ENCODE results near the gene HOXB5. TPM values are rescaled to one million over a fixed set of nuclear protein-coding genes. Genes with fewer than 3 reads are reported as not detected.

HOXB5 gene
- total RNA-seq, 2 donors from 2014 or later, result not detected

DNA sequence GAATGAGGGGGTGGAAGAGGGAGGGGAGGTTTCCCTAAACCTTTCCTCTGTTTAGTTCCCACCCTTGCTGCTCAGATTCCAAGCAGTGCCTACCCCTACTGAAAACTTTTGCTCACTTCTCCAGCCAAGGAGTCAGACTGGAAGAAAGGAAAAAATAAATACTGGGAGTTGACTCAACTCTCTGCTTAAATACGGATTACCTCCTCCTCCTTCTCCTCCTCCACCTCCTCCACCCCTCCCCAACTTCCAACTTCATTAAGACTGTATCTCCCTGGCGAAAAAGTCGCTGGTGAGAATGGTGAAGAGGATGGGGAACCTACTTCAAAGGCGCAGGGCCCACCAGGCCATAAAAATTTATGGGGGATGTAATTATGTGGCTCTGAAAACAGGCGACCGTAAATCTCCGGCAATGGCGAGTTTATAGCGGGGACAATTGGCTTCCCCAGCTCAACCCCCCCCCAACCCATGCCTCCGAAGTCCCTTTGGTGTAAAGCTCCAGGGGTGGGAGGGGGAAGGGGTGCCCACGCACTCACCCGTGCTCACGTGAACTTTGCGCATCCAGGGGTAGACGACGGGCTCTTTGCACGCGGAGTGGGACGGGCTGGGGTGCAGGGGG, 16.1 kb downstream of the HOXB5 start:
- no peak for DNase-seq (ENCODE audit: low spot score in 2 of 2)
- Mint-ChIP-seq H3K27ac (no peak overlapping the region), H3K9me3 (no peaks in the 10 kb centered on the region), H3K36me3 (peaks cover 0 to 6% of the 10 kb centered on the region in 2 donors)
- ATAC-seq, result peak; percentile 2 to 13

- ATAC-seq (no peak), DNase-seq (ENCODE audit: low spot score in 2 of 2) (no peak)
- H3K36me3 Mint-ChIP-seq, result peaks cover 0 to 6% of the 10 kb centered on the region in 2 donors
- no peak overlapping the region for H3K27ac Mint-ChIP-seq
- no peaks in the 10 kb centered on the region for H3K9me3 Mint-ChIP-seq
Measured at GRCh38 chr17:48576479-48577309, 16.9 kb downstream of the HOXB5 start.

GRCh38 chr17:48575673-48576478, 17.7 kb downstream of the HOXB5 start:
- Mint-ChIP-seq H3K36me3 (peaks cover 0 to 6% of the 10 kb centered on the region in 2 donors), H3K9me3 (no peaks in the 10 kb centered on the region), H3K27ac (no peak overlapping the region)
- ATAC-seq, result no peak
- DNase-seq (ENCODE audit: low spot score in 2 of 2), result no peak

- ATAC-seq (no peak), DNase-seq (ENCODE audit: low spot score in 2 of 2) (no peak)
- H3K36me3 Mint-ChIP-seq, result peaks cover 0 to 6% of the 10 kb centered on the region in 2 donors
- H3K9me3 Mint-ChIP-seq, result no peaks in the 10 kb centered on the region
- no peak overlapping the region for H3K27ac Mint-ChIP-seq
Measured at GRCh38 chr17:48575066-48575582, 18.5 kb downstream of the HOXB5 start.

GRCh38 chr17:48574505-48575065, 19.0 kb downstream of the HOXB5 start:
- no peaks in the 10 kb centered on the region for H3K9me3 Mint-ChIP-seq
- H3K36me3 Mint-ChIP-seq, result peaks cover 0 to 6% of the 10 kb centered on the region in 2 donors
- H3K27ac Mint-ChIP-seq, result no peak overlapping the region
- no peak for DNase-seq (ENCODE audit: low spot score in 2 of 2)
- no peak for ATAC-seq

DNA sequence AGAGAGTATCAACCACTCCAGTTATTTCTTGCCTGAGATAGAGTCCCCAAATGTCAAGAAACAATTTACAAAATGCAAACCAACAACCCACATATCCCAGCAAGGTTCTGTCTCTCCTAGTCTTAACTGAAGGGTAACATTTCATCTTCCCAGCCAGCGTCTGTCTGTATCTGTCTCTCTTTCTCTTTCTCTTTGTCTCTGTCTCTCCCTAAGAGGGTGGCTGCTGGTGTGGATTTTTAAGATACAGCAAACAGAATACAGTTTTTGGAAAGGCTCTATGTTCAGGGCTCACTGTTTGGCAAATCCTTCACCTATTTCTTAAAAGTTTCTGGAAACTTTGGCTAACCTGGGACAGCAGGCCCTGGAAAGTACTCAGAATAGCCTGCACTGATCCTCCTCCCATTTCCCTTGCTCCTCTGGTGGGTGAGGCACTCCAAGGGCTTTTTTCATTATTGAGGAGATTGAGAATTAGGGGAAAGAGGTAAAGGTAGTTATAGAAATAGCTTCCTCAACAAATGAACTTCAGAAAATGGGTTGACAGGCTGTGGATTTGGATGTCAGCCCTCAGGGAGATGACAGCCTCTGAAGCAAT, 21.7 kb downstream of the HOXB5 start:
- DNase-seq (ENCODE audit: low spot score in 2 of 2) (no peak), ATAC-seq (no peak)
- H3K27ac Mint-ChIP-seq, result no peak overlapping the region
- H3K36me3 Mint-ChIP-seq, result no peaks in the 10 kb centered on the region
- no peaks in the 10 kb centered on the region for H3K9me3 Mint-ChIP-seq

DNA sequence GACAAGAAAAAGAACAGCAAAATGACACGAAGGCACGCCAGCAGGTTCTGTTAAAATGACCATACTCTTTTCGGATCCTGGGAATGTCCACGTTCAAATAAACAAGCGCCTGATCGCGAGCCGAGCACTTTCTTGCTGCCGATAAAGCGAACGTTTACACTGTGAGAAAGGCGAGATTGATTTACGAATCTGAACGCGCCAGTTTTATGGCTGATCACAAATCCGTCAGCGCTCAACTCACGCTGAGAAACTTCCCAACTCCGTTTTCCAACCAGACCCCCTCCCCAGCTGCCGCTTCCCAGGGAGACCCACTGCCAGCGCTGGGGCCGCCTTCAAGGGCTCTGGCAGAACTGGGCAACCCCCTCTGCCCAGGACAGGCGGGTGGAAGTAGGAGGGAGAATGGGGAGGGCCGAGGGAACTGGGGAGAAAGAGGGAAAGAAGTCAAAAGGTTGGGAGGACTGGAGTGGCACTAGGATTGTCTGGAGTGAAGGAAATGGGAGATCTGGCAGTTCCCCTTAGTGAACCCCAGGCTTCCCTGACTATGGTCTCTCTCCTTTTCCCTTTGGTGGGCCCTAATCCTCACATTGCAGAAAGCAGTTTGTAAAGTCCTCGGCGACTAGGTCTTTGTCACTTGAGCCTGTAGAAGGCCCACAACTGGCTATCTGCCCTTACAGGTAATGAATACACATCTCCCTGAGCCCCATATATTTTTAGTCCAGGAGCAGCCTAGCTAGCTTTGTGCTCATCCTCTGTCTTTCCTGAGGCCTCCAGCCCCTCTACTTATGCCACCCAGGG, 22.4 kb downstream of the HOXB5 start:
- DNase-seq (ENCODE audit: low spot score in 2 of 2) (no peak), ATAC-seq (no peak)
- Mint-ChIP-seq H3K27ac (no peak overlapping the region), H3K9me3 (no peaks in the 10 kb centered on the region), H3K36me3 (no peaks in the 10 kb centered on the region)

- no peak for ATAC-seq
Measured at GRCh38 chr17:48570325-48571023, 23.1 kb downstream of the HOXB5 start.

DNA sequence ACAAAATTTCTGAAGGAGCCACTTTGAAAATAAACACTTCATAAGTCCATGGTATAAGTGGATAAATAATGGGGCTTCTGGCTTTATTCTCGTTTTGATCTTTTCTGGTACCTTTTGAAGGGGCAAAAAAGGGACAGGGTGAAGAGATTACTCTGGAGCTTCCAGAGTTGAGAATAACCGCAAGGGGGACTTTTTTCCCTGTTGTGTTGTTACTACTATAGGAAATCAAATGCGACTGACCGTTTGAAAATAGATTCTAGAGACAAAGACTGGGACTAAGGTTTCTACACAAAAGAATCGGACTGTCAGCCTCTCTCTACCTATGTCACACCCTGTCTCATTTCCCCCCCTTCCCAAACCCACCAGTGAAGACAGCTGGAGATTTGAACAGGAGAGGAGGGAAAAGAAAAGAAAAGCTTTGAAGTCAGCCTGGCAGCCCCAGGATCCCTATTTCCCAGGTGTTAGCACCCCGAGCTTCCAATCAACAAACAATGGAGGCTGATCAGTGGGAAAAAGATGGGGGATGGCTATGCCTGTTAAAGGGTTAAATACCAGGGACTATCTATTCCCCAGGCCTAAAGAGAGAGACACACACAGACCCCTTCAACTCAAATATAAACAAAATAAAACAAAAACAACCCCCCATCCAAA, 23.8 kb downstream of the HOXB5 start:
- H3K36me3 Mint-ChIP-seq, result no peaks in the 10 kb centered on the region
- ATAC-seq (no peak), DNase-seq (ENCODE audit: low spot score in 2 of 2) (no peak)
- no peaks in the 10 kb centered on the region for H3K9me3 Mint-ChIP-seq
- H3K27ac Mint-ChIP-seq, result no peak overlapping the region

More at GRCh38 chr17:48570325-48571023, 23.1 kb downstream of the HOXB5 start:
- Mint-ChIP-seq H3K9me3 (no peaks in the 10 kb centered on the region), H3K36me3 (no peaks in the 10 kb centered on the region), H3K27ac (no peak overlapping the region)
- no peak for DNase-seq (ENCODE audit: low spot score in 2 of 2)

- no peaks in the 10 kb centered on the region for H3K9me3 Mint-ChIP-seq
- ATAC-seq (no peak), DNase-seq (ENCODE audit: low spot score in 2 of 2) (no peak)
- no peak overlapping the region for H3K27ac Mint-ChIP-seq
- no peaks in the 10 kb centered on the region for H3K36me3 Mint-ChIP-seq
Measured at GRCh38 chr17:48569240-48569582, 24.4 kb downstream of the HOXB5 start.

DNA sequence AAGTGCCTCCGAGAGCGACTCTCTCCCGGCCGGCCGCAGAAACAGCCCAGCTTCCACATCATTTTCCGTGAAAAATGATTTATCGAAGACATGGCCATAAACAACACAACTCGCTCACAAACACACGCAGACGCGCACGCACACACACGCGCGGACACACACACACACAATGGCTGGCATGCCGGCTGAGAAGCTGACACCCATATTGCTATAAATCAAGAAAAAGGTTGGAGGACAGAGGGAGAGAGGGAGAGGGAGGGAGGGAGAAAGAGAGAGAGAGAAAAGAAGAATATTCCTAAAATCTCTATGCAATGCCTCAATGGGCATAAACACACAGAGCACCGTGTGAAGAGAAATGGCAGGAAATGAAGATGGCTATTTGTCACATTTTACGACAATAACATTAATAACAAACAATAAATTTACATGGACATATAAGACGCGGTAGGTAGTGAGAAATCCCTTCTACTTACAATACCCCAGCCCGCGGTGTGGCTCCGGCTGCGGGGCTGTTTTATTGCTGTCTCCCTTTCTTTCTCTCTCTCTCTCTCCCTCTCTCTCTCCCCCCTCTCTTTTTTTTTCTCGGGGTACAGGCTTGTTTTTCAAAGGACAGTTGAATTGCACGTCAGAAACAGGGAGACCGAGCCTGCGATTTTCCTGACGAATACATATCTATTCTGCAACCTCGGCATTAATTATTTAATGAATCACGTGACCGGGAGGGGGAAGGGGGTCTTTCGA, 24.9 kb downstream of the HOXB5 start:
- ATAC-seq, result no peak
- no peaks in the 10 kb centered on the region for H3K36me3 Mint-ChIP-seq
- no peak overlapping the region for H3K27ac Mint-ChIP-seq

GRCh38 chr17:48567646-48568354, 25.8 kb downstream of the HOXB5 start:
- Mint-ChIP-seq H3K27ac (no peak overlapping the region), H3K36me3 (no peaks in the 10 kb centered on the region), H3K9me3 (no peaks in the 10 kb centered on the region)
- DNase-seq (ENCODE audit: low spot score in 2 of 2), result no peak
- no peak for ATAC-seq

More for the DNA sequence above, 24.9 kb downstream of the HOXB5 start:
- DNase-seq (ENCODE audit: low spot score in 2 of 2), result no peak
- H3K9me3 Mint-ChIP-seq, result no peaks in the 10 kb centered on the region

DNA sequence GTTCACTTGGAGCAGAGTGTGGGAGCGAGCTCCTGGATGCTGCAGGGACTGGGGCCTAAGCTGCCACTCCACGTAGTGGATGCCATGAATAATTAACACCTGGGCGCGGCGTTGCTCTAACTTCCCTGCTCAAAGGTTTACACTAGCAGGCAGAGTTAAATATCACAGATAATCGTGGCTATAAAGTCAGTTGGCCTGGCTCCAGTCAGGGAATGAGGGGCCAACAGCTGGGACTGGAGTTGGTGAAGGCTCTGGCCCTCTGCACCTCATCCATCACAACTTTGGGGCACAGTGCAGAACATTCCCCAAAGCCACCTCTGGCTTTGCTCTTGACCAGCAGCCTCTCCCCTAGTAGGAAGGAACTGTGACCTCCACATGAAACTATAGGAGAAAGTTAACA, 26.4 kb downstream of the HOXB5 start:
- DNase-seq (ENCODE audit: low spot score in 2 of 2), result no peak
- Mint-ChIP-seq H3K27ac (no peak overlapping the region), H3K9me3 (no peaks in the 10 kb centered on the region), H3K36me3 (no peaks in the 10 kb centered on the region)
- no peak for ATAC-seq

DNA sequence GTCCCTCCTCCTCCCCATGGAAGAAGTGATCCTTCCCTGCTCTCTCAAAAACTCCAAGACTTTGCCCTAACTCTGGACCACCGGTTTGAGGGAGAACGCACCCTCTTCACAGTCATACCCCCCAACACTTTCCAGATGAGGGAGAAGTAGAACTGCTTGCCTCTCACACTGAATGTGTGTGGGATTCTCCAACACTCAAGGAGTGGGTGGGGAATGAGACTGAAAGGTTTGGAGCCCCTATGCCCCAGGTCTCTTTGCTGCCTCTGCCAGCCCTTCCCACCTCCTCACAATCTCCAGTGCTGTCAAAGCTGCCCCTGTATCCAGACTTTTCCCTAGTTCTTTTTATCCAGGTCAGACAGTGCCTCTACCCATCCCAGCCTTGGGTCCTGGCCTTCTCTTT, 26.9 kb downstream of the HOXB5 start:
- ATAC-seq (no peak), DNase-seq (ENCODE audit: low spot score in 2 of 2) (no peak)
- Mint-ChIP-seq H3K9me3 (no peaks in the 10 kb centered on the region), H3K36me3 (no peaks in the 10 kb centered on the region), H3K27ac (no peak overlapping the region)
